Measurements from ENCODE around the gene GSDME. TPM values are rescaled to one million over a fixed set of nuclear protein-coding genes. Genes with fewer than 3 reads are reported as not detected.

GSDME gene
- total RNA-seq, 4 donors from 2014 or later, result 10.2 to 30.2 (median 16.4) TPM

GRCh38 chr7:24718431-24718831, 38.8 kb downstream of the GSDME start:
- no peaks in the 10 kb centered on the region for H3K9me3 ChIP-seq
- no peak overlapping the region for H3K4me3 ChIP-seq (replicated peaks in 1 of 3)
- intact Hi-C loops (cut with DNase I), result no loop called here
- DNase-seq, result no peak
- peaks cover 7 to 8% of the 10 kb centered on the region in 2 donors for H3K4me1 ChIP-seq
- H3K27ac ChIP-seq, result no peak overlapping the region
- 93% methylated on average over 3 of the region's 5 CpGs; no CpG with 5 or more reads in 1 of the 2 donors for WGBS, 2 donors
- H3K36me3 ChIP-seq, result no peaks in the 10 kb centered on the region
- TF ChIP-seq POLR2A (IDR thresholded peaks at IDR 0.05) (no peak), CTCF (IDR thresholded peaks at IDR 0.05) (no peak)
- H3K27me3 ChIP-seq, result no peaks in the 10 kb centered on the region

DNA sequence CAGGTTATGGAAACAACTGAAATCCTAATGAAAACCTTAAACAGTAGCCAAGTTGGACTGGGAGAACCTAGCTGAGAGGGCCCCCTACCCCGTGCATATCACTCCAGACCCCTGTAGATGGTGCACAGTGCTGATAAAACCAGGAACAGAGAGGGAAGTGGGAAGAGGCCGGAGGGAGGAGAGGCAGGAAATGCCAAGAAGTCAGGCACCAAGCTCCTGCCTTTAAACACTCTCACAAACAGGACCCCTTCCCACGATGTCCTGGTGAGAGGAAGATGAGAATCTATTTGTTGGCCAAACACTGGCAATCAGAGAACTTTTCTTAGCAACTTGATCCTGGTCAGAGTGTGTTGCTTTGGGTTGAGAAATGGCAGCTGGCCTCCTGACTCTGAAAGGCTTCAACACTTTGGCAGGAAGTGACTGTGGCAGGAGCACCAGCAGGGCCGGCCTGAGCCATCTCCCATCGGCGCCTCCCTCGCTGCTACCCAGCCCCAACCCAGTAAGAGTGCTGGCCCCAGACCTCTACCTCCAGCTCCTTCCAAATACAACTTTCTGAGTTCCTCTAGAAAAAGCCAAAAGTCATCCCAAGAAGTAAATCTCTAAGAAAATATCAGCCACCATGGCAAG, 39.5 kb downstream of the GSDME start:
- intact Hi-C loops (cut with DNase I), result no loop called here
- WGBS, 2 donors, result 79 to 87% methylated on average over 6 to 7 of the region's 7 CpGs
- Histone ChIP-seq H3K36me3 (no peaks in the 10 kb centered on the region), H3K4me3 (replicated peaks in 1 of 3) (no peak overlapping the region), H3K4me1 (peaks cover 7 to 8% of the 10 kb centered on the region in 2 donors), H3K9me3 (no peaks in the 10 kb centered on the region), H3K27me3 (no peaks in the 10 kb centered on the region), H3K27ac (no peak overlapping the region)
- DNase-seq, result no peak
- TF ChIP-seq CTCF (IDR thresholded peaks at IDR 0.05), result no peak

DNA sequence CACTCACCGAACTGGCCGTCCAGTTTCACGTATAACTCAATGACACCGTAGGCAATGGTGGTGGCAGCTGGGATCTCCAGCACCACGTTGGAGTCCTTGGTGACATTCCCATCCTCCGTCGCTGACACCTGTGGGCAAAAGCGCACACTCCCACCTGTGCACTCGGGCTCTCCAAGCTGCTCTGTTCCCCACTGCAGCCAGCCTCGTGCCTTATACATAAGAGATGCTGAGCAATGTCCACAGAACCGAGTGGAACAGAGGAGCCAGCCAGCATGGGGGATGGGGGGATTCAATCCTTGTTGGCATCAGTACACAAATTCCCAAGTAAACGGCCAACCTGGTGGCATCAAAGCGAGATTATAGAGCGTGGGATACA, 40.0 kb downstream of the GSDME start:
- WGBS, 2 donors, result 96 to 97% methylated on average over 14 of the region's 14 CpGs
- H3K27ac ChIP-seq, result no peak overlapping the region
- peaks cover 7 to 8% of the 10 kb centered on the region in 2 donors for H3K4me1 ChIP-seq
- no peaks in the 10 kb centered on the region for H3K36me3 ChIP-seq
- no peak overlapping the region for H3K4me3 ChIP-seq (replicated peaks in 1 of 3)
- H3K27me3 ChIP-seq, result no peaks in the 10 kb centered on the region
- intact Hi-C loops (cut with DNase I), result no loop called here
- TF ChIP-seq CTCF (IDR thresholded peaks at IDR 0.05) (no peak), POLR2A (IDR thresholded peaks at IDR 0.05) (no peak)
- no peaks in the 10 kb centered on the region for H3K9me3 ChIP-seq
- DNase-seq, result no peak

GRCh38 chr7:24716480-24717246, 40.6 kb downstream of the GSDME start:
- WGBS, 2 donors, result 94 to 95% methylated on average over 8 to 9 of the region's 9 CpGs
- Histone ChIP-seq H3K9me3 (no peaks in the 10 kb centered on the region), H3K36me3 (no peaks in the 10 kb centered on the region), H3K27me3 (no peaks in the 10 kb centered on the region), H3K4me1 (peaks cover 4% of the 10 kb centered on the region in 2 donors), H3K4me3 (replicated peaks in 1 of 3) (no peak overlapping the region), H3K27ac (no peak overlapping the region)
- TF ChIP-seq POLR2A (IDR thresholded peaks at IDR 0.05) (no peak), CTCF (IDR thresholded peaks at IDR 0.05) (no peak)
- DNase-seq, result no peak
- intact Hi-C loops (cut with DNase I), result no loop called here
